Fibroblast of the aortic adventitia (primary cell): ENCODE data around the gene ATP13A3. TPM values are rescaled to one million over a fixed set of nuclear protein-coding genes. Genes with fewer than 3 reads are reported as not detected.

Source experiments
- DNase-seq: peaks from one replicate; pipeline ENCODE4 v3.0.0-alpha.2; 2010; ENCODE audit warnings: low read depth
- H3K4me3 ChIP-seq: 2 replicates; pipeline ENCODE4 v1.5.1; 2011; ENCODE audit warnings: low read depth, mild to moderate bottlenecking, control low read depth, low read length, moderate library complexity
- CTCF ChIP-seq: IDR thresholded peaks from 2 replicates; pipeline ENCODE4 v1.5.1; 2011; ENCODE audit warnings: mild to moderate bottlenecking, low read length, control low read depth, inconsistent platforms; ENCODE audit not compliant: insufficient read depth
- total RNA-seq: library from RNA; depleted of rRNA; stranded (reverse); fragments of >200 nt; gene quantifications from 2 replicates; pipeline ENCODE4 v1.2.3, GENCODE V29; 2012; ENCODE audit warnings: low replicate concordance

Gene ATP13A3
- total RNA-seq, 1 donor = 494 TPM

- TF ChIP-seq CTCF = no peak
- no peak overlapping the region for H3K4me3 ChIP-seq
- no peak for DNase-seq
These were observed 107.2 kb downstream of the ATP13A3 start for GRCh38 chr3:194379651-194380050.

- no peak for TF ChIP-seq CTCF
- no peak overlapping the region for H3K4me3 ChIP-seq
- DNase-seq = no peak
These were observed 107.6 kb downstream of the ATP13A3 start for GRCh38 chr3:194379231-194379630.

- TF ChIP-seq CTCF = no peak
- no peak for DNase-seq
- H3K4me3 ChIP-seq = no peak overlapping the region
These were observed 109.1 kb downstream of the ATP13A3 start for GRCh38 chr3:194377708-194378107.

- no peak for DNase-seq
- H3K4me3 ChIP-seq = no peak overlapping the region
- TF ChIP-seq CTCF = no peak
These were observed 110.6 kb downstream of the ATP13A3 start for GRCh38 chr3:194376241-194376560.

GRCh38 chr3:194375473-194376240, 111.1 kb downstream of the ATP13A3 start:
- DNase-seq = no peak
- no peak for TF ChIP-seq CTCF

GRCh38 chr3:194374935-194375334, 111.9 kb downstream of the ATP13A3 start:
- no peak for DNase-seq
- H3K4me3 ChIP-seq = no peak overlapping the region
- TF ChIP-seq CTCF = no peak

More at GRCh38 chr3:194375473-194376240, 111.1 kb downstream of the ATP13A3 start:
- no peak overlapping the region for H3K4me3 ChIP-seq

GRCh38 chr3:194373899-194374298, 112.9 kb downstream of the ATP13A3 start:
- H3K4me3 ChIP-seq = no peak overlapping the region
- TF ChIP-seq CTCF = no peak
- no peak for DNase-seq
